ENCODE measurements around the gene TFIP11.

Gene TFIP11

DNA sequence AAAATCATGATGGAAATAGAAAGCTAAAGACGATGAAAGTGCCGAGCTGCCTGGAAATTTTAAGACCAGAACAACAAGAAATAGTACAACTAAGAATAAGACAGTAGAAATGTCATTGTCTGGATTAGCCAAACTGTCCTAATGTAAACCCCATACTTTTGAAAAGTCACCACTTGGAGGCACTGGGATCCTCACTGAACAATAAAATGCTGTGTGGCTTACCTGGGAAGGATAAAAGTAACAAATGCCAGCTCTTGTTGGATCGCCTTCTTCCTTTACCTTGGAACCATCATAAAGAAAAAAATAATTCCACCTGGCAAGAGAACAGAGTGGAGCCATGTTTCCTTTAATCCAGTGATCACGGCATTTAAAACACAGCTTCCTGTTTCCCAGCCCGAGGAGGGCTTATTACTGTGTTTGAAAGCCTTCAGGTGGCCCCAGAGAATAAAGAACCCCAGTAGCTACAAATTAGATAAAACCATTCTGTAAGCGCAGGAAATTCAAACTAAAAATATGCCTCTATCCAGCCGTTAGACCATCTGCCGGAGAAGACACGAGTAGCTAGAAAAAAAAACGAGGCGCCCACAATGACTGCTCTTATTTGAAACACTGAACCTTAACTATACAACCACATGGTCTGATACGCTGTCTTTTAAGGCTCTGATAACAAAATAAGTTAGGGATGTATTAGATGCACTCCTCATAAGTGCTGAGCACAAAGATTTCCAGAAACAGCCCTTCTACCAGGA, 33.1 kb downstream of the TFIP11 start:
- DNase-seq (ENCODE audit: low read depth), result no peak

DNA sequence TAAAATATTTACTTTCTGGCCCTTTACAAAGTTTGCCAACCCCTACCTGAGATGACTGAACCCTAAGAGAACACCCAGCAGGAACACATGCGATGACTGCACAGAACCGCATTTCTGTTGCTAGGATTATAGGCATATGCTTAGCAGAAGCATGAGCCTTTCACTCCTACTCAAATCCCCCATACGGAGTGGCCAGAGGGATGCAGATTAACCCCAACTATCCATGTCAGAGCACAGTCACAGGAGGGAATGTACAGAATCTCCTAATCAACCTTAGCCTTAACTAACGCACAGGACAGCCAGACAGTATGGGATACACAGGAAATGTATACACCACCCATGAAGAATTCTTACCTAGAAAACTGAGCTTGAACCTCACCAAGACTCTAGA, 34.9 kb downstream of the TFIP11 start:
- no peak for DNase-seq (ENCODE audit: low read depth)

DNA sequence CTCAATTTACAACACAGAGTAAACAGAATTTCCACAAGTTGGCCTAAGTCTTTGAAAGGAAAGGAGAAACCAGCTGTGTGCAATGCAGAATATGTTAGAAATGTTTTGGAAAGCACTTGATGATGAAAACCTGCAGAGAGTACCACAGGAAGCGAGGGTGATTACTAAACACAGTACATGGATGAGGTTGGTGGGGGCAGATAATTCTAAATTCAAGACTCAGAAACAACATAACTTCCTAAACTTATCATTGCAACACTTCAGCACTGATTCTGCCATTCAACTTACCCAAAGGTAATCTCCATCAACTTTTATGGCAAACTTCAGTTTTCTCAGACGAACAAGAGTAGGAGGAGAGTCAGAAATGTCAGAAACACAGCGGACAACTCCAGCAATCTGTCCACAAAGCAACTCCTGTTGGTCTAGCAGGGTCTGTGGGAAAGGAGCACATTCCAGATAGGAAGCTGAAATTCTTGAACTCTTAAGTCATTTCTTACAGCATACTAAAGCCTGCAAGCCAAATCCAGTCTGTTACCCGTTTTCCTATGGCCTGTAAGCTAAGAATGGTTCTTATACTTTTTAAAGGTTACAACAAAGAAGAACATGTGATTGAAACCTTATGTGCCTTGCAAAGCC, 35.5 kb downstream of the TFIP11 start:
- DNase-seq (ENCODE audit: low read depth), result no peak

DNA sequence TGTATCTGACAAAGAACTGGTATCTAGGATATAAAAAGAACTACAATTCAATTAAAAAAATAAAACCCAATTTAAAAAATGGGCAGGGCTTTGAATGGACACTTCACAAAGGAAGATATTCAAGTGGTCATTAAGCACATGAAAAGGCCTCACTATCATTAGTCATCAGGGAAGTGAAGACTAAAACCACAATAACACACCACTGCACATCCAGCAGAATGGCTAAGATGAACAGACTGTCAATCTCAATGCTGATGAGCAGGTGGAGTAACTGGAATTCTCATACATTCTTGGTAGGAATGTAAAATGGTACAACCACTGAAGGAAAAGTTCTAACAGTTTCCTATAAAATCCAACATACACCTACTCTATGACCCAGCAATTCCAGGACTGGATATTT, 37.6 kb downstream of the TFIP11 start:
- no peak for DNase-seq (ENCODE audit: low read depth)

DNA sequence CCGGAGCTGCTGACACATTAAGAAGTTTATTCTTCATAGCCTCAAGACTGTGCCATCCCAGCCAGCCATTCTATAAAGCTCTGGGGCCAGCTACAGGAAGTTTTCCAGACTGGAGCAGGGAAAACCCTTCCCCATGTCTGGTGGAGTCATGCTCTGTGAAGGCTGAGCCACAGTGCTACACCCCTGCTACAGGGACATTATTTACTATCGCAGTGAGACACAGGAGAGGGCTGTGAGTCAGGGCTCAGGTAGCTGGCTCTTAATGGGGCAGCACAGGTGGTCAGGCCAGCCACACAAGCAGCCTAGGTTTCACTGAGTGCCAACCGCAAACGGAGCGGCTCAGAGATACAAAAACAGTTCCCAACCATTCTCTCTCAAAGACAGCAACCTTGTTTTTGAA, 40.8 kb downstream of the TFIP11 start:
- DNase-seq (ENCODE audit: low read depth), result no peak

DNA sequence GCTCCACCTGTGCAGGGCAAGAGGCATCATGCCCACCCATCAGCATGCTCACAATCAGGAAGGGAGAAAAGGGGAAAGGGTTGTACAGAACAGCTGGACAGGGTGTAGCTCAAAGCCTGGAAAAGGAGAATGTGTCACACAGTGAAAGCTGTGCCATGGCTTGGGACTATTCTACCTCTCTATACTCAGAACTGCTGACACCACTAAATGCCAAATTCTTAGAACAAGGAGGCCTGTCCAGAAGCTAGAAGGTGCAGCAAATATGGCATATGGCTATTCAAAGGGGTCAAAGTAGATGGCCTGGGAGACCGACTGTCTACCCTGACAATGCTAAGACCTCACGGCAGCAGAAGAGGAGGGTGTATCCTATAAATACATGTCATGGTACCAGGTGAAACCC, 41.5 kb downstream of the TFIP11 start:
- no peak for DNase-seq (ENCODE audit: low read depth)

DNA sequence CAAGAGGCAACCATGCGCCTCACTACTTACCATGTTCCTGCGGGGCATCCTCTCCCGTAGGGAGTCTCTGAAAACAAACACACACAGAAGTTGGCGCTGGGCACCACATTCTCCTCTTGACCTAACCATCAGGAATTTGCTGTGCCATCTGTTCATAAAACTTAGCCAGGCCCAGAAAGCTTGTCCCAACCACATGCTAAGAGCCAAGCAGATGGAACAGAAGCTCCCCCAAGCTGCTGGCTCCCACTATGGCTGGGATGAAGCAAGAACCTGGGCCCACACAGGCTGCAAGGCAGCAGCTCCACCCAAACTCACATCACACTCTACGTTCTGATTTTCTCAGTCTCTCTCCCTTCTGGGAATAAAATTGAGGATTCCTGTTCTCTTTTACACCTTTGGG, 46.1 kb downstream of the TFIP11 start:
- no peak for DNase-seq (ENCODE audit: low read depth)

DNA sequence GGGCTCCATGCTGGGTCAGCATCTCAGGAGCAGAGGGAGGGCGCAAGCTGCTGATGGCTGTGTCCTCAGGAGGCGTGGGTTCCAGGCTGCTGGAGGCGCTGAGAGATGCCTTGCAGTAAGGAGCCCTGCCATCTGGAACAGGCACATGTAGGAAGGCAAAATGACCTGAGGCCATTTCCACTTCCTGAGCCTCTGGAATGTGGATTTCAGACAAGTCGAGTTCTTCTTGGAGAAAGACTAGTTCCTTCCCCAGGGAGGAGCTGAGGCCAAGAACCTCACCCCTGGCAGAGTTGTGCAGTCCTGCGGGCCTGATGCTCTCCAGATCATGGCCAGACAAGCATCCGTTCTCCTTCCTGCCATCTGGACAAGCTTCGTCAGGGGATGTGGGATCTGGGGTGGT, 48.0 kb downstream of the TFIP11 start:
- peak; percentile 26 for DNase-seq (ENCODE audit: low read depth)

DNA sequence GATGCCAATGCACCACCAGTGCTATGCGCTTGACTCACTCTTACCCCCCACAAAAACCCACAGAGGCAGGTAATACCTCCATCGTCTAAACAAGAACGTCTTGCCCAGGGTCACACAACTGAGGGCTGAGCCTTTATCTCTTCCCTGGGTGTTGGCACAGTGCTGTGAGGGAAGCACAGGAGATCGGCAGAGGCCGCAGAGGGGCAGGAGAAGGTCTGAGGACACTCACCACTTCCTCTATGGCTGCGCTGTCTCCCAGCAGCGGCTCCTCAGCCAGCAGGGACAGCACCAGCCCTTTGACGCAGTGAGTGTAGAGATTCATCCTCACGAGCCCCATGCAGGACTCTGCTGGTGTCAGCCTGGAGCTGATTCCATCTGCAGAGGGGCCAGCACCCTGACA, 48.6 kb downstream of the TFIP11 start:
- no peak for DNase-seq (ENCODE audit: low read depth)

DNA sequence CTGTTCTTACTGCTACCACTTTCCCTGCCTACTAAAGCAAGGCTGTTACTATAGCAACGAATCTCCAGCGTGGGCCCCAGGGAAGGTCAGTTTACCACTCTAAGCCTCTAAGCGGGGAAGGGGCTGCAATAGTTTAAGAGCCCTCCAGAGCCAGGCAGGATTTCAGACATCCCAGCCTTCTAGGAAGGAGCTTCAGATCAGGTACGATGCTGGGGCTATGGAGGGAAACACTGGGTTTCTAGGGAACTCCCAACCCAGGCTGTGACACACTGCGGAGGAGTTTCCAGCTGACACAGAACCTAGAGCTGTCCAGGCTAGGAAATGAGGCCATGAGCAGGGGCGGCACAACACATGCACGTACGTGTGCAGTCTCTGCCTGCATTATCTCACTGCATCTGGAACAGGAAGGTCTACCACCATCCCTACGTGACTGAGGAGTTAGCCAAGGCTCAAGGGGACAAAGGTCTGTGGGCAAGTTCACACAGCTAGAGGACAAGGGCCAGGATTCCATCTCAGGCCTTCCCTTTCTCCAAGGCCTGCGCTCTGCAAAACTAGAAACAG, 49.1 kb downstream of the TFIP11 start:
- DNase-seq (ENCODE audit: low read depth), result no peak

DNA sequence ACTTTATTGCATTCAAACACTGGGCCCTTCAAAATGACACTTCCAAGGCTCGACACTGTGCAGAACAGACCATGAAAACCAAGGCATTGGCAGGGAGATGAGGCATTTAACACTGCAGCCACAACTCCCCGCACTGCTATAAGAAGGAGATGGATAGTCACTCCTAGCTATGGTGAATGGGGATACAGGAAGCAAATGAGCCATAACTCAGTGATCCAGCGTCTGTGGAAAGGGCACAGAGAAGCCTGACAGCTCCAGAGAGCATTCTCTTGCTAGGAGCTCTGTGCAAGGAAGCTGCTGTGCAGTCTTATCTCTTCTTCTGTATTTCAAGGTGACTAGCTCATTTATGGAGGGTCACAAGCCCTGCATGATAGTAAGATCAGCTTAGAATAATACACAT, 49.6 kb downstream of the TFIP11 start:
- no peak for DNase-seq (ENCODE audit: low read depth)

DNA sequence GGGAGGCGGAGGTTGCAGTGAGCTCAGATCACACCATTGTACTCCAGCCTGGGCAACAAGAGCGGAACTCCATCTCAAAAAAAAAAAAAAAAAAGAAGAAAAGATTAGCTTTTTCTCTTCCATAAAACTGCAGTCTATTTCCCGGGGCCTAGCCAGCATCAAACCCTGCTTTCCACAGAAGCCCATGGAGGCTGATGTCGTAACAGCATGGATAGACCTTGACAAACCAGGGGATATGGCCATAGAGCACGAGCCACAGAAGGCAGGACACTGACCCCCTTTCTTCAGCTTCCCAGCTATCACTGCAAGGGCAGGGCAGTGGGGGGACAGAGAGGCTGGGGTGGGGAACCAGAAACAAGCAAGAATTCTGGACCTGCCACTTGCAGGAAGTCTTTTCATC, 50.2 kb downstream of the TFIP11 start:
- no peak for DNase-seq (ENCODE audit: low read depth)

DNA sequence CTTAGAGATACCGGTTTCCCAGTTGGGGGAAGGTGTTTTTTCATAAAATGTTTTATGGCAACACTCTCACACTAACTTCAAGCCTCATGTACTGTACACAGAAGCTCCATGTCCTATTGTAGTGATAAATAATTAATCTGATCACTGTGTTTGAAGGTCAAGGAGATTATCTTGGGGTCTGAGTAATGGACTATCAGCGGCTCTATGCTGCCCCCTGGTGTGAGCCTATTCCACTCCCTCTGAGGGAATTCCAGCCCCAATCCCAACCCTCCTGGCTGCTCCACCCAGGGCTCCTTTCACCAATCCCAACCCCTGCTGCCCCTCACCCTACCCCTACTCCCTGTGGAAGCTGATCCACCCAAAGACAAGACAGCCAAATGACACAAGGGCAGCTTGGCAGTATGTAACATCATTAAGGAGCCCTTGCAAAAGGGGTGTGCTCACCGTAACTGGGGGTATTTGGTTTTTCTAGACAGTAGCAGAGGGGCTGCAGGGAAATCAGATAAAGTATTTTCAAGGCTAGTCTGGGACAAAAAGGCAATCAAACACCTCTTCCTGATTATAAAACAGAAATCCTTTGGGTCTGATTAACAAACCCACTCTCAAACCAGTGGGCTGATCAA, 51.0 kb downstream of the TFIP11 start:
- peak; percentile 12 for DNase-seq (ENCODE audit: low read depth)

DNA sequence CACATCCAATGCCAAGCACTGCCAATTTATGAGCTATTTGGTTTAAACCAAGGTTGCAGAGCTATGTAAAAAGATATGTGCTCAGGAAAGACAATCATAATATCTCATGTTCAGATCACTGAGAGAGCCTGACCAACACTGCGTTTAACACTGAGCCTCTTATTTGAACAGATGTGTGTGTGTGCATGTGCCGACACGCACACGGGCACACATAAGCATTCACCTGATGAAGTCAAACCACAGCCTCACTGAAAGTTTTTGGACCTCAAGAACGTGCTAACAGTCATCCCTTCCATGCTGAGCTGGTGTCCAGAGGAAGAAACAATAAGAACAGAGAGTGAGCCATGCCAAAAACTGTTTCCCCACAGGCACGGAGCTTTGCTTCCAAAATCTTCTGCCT, 52.1 kb downstream of the TFIP11 start:
- no peak for DNase-seq (ENCODE audit: low read depth)

DNA sequence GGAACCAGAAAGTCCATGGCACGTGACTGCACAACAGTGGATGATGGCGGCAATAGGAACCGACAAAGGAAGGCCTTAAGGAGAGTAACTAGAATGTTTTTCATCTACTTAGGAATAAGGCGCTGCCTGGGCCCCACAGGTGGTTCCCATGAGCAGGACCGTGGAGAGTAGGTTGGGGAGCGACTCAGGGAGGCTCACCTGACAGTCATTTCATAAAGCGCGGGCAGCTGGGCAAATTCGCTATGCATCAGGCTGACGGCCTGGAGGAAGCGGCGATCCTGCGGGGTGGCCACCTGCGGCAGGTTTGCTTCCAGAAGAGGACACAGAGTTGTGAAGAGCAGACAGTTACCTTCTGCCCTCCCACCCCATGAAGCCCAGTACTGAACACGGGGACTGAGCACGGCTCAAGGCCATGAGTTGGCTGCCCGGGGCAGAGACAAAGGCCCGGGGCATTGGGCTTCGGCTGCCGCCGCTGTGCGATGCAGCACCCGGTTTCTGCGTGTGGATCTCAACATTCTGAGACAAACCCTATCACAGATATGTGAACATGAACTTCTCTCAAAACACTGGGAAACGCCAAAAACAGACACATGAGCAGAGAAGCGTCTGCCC, 54.5 kb downstream of the TFIP11 start:
- DNase-seq (ENCODE audit: low read depth), result no peak

DNA sequence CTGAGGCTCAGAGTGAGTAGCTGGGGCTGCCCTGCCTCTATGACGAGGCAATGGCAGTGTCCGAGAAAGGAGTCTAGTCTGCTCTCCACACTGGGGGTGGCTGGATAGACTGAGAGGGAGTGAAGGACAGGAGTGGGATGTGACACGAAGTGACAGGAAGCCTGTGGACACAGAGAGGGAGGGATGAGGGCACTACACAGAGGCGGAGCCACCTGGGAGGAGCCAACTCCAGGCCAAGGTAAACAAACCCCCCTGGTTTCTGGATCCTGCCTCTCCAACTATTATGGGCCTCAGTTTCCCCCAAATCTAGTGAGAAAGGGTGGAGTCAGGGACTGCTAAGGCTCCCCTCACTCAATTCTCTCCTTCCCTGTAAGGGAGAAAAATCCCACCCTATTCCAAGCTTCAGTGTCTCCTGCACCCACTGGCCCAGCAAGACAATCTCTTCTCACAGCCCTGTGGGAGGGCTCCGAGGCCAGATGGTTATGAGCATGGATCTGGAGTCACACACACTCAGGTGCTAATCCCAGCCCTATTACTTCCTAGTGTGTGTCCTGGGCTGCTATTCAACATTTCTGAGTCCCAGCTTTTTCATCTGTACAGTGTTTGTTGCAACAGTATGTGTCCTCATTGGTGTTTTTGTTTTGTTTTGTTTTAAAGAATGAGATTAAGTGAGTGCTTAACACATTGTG, 58.3 kb downstream of the TFIP11 start:
- DNase-seq (ENCODE audit: low read depth), result no peak

DNA sequence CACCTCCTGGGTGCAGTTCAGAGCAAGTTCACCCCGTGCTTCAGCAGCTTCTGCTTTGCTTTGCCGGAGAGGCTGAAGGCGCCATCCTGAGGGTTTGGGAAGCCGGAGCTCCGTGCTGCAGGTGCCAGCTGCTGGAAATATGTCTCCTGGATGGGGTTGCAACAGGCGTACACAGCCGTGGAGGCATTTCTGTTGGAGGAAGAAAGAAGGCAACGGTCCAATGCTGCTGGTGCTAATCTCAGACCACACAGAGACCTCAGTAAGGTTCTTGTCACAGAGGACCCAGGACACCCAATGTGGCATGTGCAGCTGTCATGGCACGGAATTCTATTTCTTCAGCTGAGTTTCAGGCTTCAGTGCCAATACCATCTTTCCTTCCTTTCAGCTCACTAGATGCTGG, 59.1 kb downstream of the TFIP11 start:
- no peak for DNase-seq (ENCODE audit: low read depth)

DNA sequence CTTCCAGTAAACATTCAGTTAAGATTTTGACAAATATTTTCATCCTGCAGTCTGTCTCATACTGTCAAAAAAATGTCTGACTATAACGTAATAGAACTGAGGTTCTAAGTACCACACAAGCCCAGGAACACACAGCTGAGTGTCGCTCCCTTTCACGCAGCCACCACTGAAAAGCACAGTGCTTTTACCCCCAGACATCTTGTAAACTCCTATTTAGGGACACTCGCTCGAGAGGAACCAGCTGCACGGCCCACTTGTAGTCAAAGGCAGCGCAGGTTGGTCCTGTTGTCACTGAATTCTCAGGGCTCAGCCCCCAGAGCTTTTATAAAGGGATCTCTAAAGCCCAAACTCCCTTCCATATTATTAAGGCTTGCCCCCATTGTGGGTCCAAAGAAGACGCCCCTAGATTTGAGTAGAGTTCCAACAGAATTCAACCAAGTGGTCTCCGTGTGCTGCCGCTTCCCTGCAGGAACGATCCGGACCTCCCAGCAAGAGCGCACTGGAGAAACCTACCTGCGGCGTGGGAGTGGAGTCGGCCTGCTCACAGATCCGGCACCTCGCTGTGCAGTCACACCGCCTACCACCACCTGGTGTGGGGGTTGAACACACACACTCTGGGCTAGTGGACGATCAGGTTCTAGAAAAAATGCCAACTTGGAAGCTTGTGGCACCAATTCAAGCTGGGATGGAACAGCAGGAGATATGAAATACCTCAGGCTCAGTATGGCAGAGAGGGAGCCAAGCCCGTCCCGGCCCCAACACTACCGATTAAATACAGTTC, 59.8 kb downstream of the TFIP11 start:
- DNase-seq (ENCODE audit: low read depth), result no peak

DNA sequence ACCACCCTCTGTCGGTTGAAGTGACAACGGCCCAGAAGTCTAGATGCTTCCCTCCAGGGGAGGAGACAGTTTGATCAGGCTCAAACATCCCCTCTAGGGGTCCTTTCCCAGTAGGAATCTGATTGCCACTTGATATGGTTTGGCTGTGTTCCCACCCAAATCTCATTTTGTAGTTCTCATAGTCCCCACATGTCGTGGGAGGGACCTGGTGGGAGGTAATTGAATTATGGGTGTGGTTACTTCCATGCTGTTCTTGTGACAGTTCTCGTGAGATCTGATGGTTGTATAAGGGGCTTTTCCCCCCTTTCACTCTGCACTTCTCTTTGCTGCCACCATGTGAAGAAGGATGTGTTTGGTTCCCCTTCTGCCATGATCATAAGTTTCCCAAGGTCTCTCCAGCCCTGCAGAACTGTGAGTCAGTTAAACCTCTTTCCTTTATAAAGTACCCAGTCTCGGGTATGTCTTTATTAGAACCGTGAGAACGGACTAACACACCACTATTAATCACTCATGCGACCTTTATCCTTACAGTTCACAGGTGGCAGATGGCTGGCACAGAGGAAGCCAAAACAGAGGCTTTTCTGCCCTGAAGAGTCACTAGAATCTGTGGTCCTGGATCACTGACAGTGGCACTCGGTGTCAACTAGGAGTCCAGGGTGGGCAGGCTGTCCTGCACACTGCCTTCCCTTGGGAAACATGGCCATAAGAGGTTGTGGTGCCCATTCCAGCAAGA, 61.7 kb downstream of the TFIP11 start:
- no peak for DNase-seq (ENCODE audit: low read depth)

DNA sequence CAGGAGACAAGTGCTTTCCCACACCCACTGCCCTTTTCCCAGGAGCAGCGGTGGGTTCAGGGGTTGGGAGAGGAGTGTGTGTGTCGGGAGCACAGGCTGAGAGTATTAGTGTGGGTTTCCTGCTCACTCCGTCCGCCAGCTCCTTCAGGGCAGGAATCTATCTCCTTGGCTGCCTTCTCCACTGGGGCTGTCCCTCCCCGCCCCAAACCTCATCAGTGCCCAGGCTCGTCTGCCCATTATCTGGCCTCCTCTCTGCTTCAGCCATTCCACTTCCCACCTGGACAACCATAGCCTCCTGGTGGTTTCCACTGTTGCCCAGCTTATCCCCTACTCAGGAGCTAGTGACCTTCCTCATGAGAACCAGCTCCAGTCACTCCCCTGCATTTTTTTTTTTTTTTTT, 63.3 kb downstream of the TFIP11 start:
- DNase-seq (ENCODE audit: low read depth), result no peak

DNA sequence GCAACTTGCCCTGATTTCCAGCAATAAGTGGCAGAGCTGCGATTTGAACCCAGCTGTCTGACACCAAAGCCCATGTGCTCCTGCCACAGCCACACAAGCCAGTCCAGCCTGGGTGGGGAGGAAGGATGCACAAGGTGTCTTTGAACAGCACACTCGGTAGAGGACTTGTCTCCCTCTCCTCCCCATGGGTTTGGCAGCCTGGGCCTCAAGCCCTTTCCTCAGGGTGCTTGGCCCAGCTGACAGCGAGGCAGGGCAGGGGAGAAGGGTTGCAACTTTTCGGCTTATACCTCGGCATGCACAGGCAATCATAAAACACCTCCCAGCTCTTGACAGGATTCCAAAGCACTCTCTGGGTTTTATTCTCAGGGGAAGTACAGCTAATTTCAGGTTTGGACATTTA, 63.9 kb downstream of the TFIP11 start:
- no peak for DNase-seq (ENCODE audit: low read depth)

Measured in fibroblast of the conjunctiva (primary cell).